Karpas-422 (cell line): Measurements from ENCODE around the gene MRTFA. TPM values are rescaled to one million over a fixed set of nuclear protein-coding genes. Genes with fewer than 3 reads are reported as not detected.
"Not testable (repeated sequence)": the region's sequence is repeated elsewhere in the genome, so short reads cannot be mapped to it uniquely, and the experiment has no call there.

Experiments used
- DNase-seq: peaks from one replicate; pipeline ENCODE4 v3.0.0-alpha.2; 2015
- H2AFZ ChIP-seq: fragments of 200-600 bp; sonication (generic); 2 replicates; pipeline ENCODE4 v1.6.1; 2014; ENCODE audit warnings: antibody characterized with exemption, low read length, mixed read lengths
- H3K27ac ChIP-seq: fragments of 200-600 bp; sonication (generic); 2 replicates; pipeline ENCODE4 v1.5.1; 2014; ENCODE audit warnings: mild to moderate bottlenecking, low read length, moderate library complexity
- H3K27me3 ChIP-seq: fragments of 200-600 bp; sonication (generic); 2 replicates; pipeline ENCODE4 v1.6.1; 2014; ENCODE audit warnings: low read length, mixed read lengths
- H3K36me3 ChIP-seq: fragments of 200-600 bp; sonication (generic); 2 replicates; pipeline ENCODE4 v1.6.1; 2014; ENCODE audit warnings: low read length, mixed read lengths; ENCODE audit not compliant: insufficient read depth
- H3K4me1 ChIP-seq: fragments of 200-600 bp; sonication (generic); 2 replicates; pipeline ENCODE4 v1.6.1; 2014; ENCODE audit warnings: mild to moderate bottlenecking, low read length, mixed read lengths
- H3K4me2 ChIP-seq: fragments of 200-600 bp; sonication (generic); 2 replicates; pipeline ENCODE4 v1.6.1; 2014; ENCODE audit warnings: low read length, low read depth, mild to moderate bottlenecking; ENCODE audit not compliant: poor library complexity, severe bottlenecking
- H3K4me3 ChIP-seq: fragments of 200-600 bp; sonication (generic); 2 replicates; pipeline ENCODE4 v1.5.1; 2014; ENCODE audit warnings: mild to moderate bottlenecking, antibody characterized with exemption, low read length, mixed read lengths
- H3K79me2 ChIP-seq: fragments of 200-600 bp; sonication (generic); 2 replicates; pipeline ENCODE4 v1.6.1; 2014; ENCODE audit warnings: mild to moderate bottlenecking, low read length, mixed read lengths
- H3K9ac ChIP-seq: fragments of 200-600 bp; sonication (generic); 2 replicates; pipeline ENCODE4 v1.6.0; 2014; ENCODE audit warnings: low read length
- H3K9me2 ChIP-seq: fragments of 200-600 bp; sonication (generic), shearing (Covaris generic); replicated peaks from 2 replicates; pipeline ENCODE4 v1.6.0; 2014; ENCODE audit warnings: mild to moderate bottlenecking, low read length, moderate library complexity; ENCODE audit not compliant: insufficient read depth
- H3K9me3 ChIP-seq: fragments of 300-700, 200-600 bp; sonication (generic); 2 replicates; pipeline ENCODE4 v1.6.1; 2014; ENCODE audit warnings: low read length, mixed read lengths
- H4K20me1 ChIP-seq: fragments of 200-600 bp; sonication (generic); 2 replicates; pipeline ENCODE4 v1.6.1; 2014; ENCODE audit warnings: mild to moderate bottlenecking, antibody characterized with exemption, low read length, low read depth; ENCODE audit not compliant: insufficient read depth
- total RNA-seq: library from RNA; depleted of rRNA; stranded (reverse); fragments of >200 nt; shearing (Covaris generic); gene quantifications from 2 replicates; pipeline ENCODE4 v1.2.3, GENCODE V29; 2014; ENCODE audit warnings: low replicate concordance

The MRTFA gene
- total RNA-seq, 1 experiment from 2014 or later = 37.2 TPM

DNA sequence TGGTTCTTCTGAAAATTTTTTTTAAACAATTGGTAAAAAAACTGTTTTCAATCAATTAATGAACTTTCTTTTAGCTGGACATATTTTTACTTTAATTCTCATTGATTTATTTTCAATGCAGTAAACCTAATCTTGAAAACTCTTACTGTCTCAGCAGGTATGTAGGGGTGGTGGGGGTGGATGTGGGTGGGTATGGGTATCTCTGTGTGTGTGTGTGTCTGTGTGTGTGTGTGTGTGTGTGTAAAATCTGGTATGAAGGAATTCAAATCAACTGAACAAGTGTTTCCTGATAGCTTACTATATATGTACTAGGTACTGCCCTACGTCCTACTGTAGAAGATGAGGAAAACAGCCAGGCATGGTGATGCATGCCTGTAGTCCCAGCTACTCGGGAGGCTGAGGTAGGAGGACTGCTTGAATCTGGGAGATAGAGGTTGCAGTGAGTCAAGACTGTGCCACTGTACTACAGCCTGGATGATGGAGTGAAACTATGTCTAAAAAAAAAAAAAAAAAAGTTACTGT lies 75.5 kb downstream of the MRTFA start:
- Histone ChIP-seq H3K9ac (no peak overlapping the region), H3K79me2 (peaks cover 78% of the 10 kb centered on the region), H3K27ac (no peak overlapping the region), H3K27me3 (no peaks in the 10 kb centered on the region), H3K4me3 (no peak overlapping the region), H3K4me1 (no peaks in the 10 kb centered on the region; the same call in 1 of the 2 replicates), H3K4me2 (no peak overlapping the region), H3K36me3 (no peaks in the 10 kb centered on the region), H3K9me3 (no peaks in the 10 kb centered on the region), H4K20me1 (0 out of 2 replicates have a peak, but pooled peaks cover 2% of the 10 kb centered on the region), H3K9me2 (no peaks in the 10 kb centered on the region), H2AFZ (no peak overlapping the region)
- DNase-seq = no peak

DNA sequence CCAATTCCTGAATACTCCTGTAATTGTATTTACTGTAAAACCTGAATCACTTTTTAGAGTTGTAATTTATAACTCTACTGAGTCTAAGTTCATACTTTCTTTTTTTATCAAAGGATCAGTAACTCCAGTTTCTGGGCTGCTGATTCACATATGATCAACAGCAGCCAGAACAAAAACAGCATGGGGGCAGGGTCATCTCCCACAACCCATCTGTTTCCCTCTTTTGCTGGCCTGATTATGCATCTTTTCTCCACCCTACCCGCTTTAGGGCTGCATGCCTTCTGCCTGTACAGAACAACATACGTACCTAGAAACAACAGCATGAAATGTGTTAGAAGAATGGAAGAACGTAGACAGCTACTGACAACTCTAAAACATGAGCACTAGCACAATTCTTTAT lies 76.0 kb downstream of the MRTFA start:
- no peak overlapping the region for H3K9ac ChIP-seq
- no peak for DNase-seq
- H3K27me3 ChIP-seq = no peaks in the 10 kb centered on the region
- H3K9me2 ChIP-seq = no peaks in the 10 kb centered on the region
- H3K4me1 ChIP-seq = no peaks in the 10 kb centered on the region; the same call in 1 of the 2 replicates
- no peaks in the 10 kb centered on the region for H3K9me3 ChIP-seq
- no peak overlapping the region for H2AFZ ChIP-seq
- H3K4me3 ChIP-seq = no peak overlapping the region
- H3K36me3 ChIP-seq = no peaks in the 10 kb centered on the region
- H3K79me2 ChIP-seq = peaks cover 74% of the 10 kb centered on the region
- H4K20me1 ChIP-seq = 0 out of 2 replicates have a peak, but pooled peaks cover 2% of the 10 kb centered on the region
- no peak overlapping the region for H3K27ac ChIP-seq
- H3K4me2 ChIP-seq = no peak overlapping the region

DNA sequence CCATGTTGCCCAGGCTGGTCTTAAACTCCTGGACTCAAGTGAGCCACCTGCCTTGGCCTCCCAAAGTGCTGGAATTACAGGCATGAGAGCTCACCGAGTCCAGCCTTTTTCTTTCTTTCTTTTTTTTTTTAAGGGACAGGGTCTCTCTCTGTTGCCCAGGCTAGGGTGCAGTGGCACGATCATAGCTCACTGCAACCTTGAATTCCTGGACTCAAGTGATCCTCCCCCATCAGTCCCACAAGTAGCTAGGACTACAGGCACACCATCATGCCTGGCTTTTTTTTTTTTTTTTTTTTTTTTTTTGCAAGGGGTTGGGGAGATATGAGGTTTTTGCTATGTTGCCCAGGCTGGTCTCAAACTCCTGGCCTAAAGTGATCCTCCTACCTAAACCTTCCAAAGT lies 78.5 kb downstream of the MRTFA start:
- no peak for DNase-seq
- H3K9me2 ChIP-seq = no peaks in the 10 kb centered on the region
- 0 out of 2 replicates have a peak, but pooled peaks cover under 1% of the 10 kb centered on the region for H4K20me1 ChIP-seq
- H3K79me2 ChIP-seq = peaks cover 77% of the 10 kb centered on the region
- H3K4me1 ChIP-seq = no peaks in the 10 kb centered on the region; the same call in 1 of the 2 replicates
- no peak overlapping the region for H3K9ac ChIP-seq
- H3K36me3 ChIP-seq = no peaks in the 10 kb centered on the region; the same call in 1 of the 2 replicates
- no peak overlapping the region for H3K4me2 ChIP-seq
- H3K27me3 ChIP-seq = no peaks in the 10 kb centered on the region
- H3K27ac ChIP-seq = no peak overlapping the region
- H2AFZ ChIP-seq = no peak overlapping the region
- H3K9me3 ChIP-seq = no peaks in the 10 kb centered on the region; the same call in 1 of the 2 replicates
- no peak overlapping the region for H3K4me3 ChIP-seq

DNA sequence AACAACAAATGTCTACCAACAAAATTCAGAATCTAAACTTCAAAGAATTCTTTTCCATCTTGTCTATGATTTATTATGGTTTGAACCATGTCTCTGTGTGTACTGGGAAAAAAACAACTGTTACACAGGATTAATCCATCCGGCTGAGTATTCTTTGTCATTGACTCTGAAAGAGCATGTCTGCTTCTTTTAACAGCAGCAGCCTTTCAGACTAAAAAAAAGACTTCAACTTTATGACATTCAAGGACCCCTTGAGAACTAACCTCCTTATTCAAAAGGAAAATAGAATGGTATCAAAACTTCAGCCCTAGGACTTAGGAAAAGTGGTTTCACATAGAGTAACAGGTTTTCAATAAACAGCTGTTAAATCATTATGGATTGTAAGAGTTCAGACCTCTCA lies 79.9 kb downstream of the MRTFA start:
- Histone ChIP-seq H3K36me3 (no peaks in the 10 kb centered on the region; the same call in 1 of the 2 replicates), H3K79me2 (peaks cover 78% of the 10 kb centered on the region), H3K27me3 (no peaks in the 10 kb centered on the region), H3K4me1 (no peaks in the 10 kb centered on the region; the same call in 1 of the 2 replicates), H3K27ac (no peak overlapping the region), H3K4me3 (no peak overlapping the region), H3K9me3 (no peaks in the 10 kb centered on the region; the same call in 1 of the 2 replicates), H3K4me2 (no peak overlapping the region), H4K20me1 (no peaks in the 10 kb centered on the region), H3K9me2 (no peaks in the 10 kb centered on the region), H3K9ac (no peak overlapping the region), H2AFZ (no peak overlapping the region)
- DNase-seq = no peak

DNA sequence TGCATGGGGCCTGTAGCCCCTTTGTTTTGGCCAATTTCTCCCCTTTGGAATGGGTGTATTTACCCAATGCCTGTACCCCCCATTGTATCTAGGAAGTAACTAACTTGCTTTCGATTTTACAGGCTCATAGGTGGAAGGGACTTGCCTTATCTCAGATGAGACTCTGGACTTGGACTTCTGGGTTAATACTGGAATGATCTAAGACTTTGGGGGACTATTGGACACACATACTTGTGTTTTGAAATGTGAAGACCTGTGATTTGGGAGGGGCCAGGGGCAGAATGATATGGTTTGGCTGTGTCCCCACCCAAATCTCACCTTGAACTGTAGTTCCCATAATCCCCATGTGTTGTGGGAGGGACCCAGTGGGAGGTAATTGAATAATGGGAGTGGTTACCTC lies 82.5 kb downstream of the MRTFA start:
- H3K4me2 ChIP-seq, DNase-seq, H3K9me2 ChIP-seq, H4K20me1 ChIP-seq, H2AFZ ChIP-seq, H3K9ac ChIP-seq, H3K27me3 ChIP-seq, H3K36me3 ChIP-seq, H3K4me1 ChIP-seq, H3K27ac ChIP-seq, H3K9me3 ChIP-seq, H3K4me3 ChIP-seq: not testable (repeated sequence)
- peaks cover 61% of the 10 kb centered on the region for H3K79me2 ChIP-seq

DNA sequence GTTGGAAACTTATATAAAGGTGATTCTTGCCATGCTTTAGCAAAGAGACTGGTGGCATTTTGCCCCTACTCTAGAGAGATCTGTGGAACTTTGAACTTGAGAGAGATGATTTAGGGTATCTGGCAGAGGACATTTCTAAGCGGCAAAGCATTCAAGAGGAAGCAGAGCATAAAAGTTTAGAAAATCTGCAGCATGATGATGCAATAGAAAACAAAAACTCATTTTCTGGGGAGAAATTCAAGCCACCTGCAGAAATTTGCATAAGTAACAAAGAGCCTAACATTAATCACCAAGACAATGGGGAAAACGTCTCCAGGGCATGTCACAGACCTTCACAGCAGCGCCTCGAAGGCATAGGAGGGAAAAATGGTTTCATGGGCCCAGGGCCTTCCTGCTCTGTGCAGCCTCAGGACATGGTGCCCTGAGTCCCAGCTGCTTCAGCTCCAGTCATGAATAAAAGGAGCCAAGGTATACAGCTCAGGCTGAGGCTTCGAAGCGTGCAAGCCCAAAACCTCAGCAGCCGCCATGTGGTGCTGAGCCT lies 83.4 kb downstream of the MRTFA start:
- H4K20me1 ChIP-seq = no peaks in the 10 kb centered on the region
- no peak overlapping the region for H3K27ac ChIP-seq
- H3K4me2 ChIP-seq = no peak overlapping the region

DNA sequence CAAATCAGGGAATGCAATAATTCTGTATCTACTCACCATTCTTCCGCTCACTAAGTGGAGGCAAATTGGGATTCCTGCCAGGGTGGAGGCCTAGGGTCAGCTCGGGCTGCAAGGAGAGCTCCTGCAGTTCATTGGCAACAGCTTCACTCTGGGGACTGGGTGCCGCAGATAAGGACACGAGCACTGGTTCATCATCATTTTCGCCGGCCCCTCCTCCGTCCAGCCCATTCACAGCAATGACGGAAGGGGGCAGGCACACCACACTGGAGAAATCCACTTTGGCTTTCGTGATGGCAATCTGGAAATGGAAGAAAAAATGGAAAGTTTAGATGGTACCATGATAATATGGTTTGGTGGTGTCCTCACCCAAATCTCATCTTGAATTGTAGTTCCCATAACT lies 84.4 kb downstream of the MRTFA start:
- no peak overlapping the region for H2AFZ ChIP-seq
- H3K9me2 ChIP-seq = no peaks in the 10 kb centered on the region
- H3K4me3 ChIP-seq = no peak overlapping the region
- H3K36me3 ChIP-seq = no peaks in the 10 kb centered on the region; the same call in 1 of the 2 replicates
- no peaks in the 10 kb centered on the region for H4K20me1 ChIP-seq
- H3K9ac ChIP-seq = no peak overlapping the region
- H3K9me3 ChIP-seq = no peaks in the 10 kb centered on the region; the same call in 1 of the 2 replicates
- H3K27me3 ChIP-seq = no peaks in the 10 kb centered on the region
- H3K4me1 ChIP-seq = no peaks in the 10 kb centered on the region
- no peak overlapping the region for H3K4me2 ChIP-seq
- no peak overlapping the region for H3K27ac ChIP-seq
- H3K79me2 ChIP-seq = peaks cover 48% of the 10 kb centered on the region
- no peak for DNase-seq

More for the DNA sequence above, 83.4 kb downstream of the MRTFA start:
- no peaks in the 10 kb centered on the region; the same call in 1 of the 2 replicates for H3K9me3 ChIP-seq
- no peaks in the 10 kb centered on the region for H3K4me1 ChIP-seq
- DNase-seq = no peak
- H3K4me3 ChIP-seq = no peak overlapping the region
- H3K9ac ChIP-seq = no peak overlapping the region
- H3K79me2 ChIP-seq = peaks cover 56% of the 10 kb centered on the region
- H2AFZ ChIP-seq = no peak overlapping the region
- no peaks in the 10 kb centered on the region for H3K9me2 ChIP-seq
- H3K27me3 ChIP-seq = no peaks in the 10 kb centered on the region
- no peaks in the 10 kb centered on the region; the same call in 1 of the 2 replicates for H3K36me3 ChIP-seq

DNA sequence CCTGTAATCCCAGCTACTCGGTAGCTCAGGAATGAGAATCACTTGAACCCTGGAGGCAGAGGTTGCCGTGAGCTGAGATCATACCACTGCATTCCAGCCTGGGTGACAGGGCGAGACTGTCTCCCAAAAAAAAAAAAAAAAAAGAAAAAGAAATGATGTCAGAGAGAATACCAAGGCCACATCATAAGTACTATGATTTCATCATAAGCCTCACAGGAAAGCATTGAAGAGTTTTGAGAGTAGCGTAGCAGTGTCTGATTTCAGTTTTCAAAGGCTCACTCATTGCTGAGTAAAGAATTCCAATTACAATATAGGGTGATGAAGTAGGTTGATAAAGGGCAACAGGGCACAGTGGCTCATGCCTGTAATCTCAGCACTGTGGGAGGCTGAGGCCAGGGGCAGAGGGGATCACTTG lies 88.8 kb downstream of the MRTFA start:
- no peaks in the 10 kb centered on the region for H4K20me1 ChIP-seq
- H3K4me1 ChIP-seq = no peaks in the 10 kb centered on the region
- no peaks in the 10 kb centered on the region for H3K36me3 ChIP-seq
- no peak overlapping the region for H3K9ac ChIP-seq
- H3K79me2 ChIP-seq = peaks cover 44% of the 10 kb centered on the region
- H3K27me3 ChIP-seq = no peaks in the 10 kb centered on the region
- H3K9me2 ChIP-seq = no peaks in the 10 kb centered on the region
- H3K9me3 ChIP-seq = no peaks in the 10 kb centered on the region
- no peak overlapping the region for H3K4me2 ChIP-seq
- H3K27ac ChIP-seq = no peak overlapping the region
- no peak for DNase-seq
- H2AFZ ChIP-seq = no peak overlapping the region
- H3K4me3 ChIP-seq = no peak overlapping the region
